ENCODE measurements around the gene PDXK. TPM values are rescaled to one million over a fixed set of nuclear protein-coding genes. Genes with fewer than 3 reads are reported as not detected.

Gene PDXK
- polyA plus RNA-seq, 3 donors = 128 to 214 (median 210) TPM

DNA sequence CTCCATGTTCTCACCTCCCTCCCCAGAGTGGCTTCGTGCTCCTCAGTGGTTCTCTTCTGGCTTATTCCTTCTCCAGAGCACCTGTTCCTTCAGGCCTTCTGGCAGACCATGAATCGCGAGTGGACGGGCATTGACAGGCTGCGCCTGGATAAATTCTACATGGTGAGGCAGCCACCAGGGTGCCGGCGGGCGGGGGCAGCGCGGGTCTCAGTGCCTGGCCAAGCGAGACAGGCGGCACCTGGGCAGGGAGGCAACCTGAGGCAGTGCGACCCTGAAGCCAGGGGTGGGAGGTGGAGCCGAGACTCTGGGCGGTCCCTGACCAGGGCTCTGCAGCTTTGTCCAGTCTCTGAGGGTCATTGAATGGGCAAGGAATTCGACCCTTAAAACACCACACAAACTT is 74.3 kb downstream of the PDXK start:
- intact Hi-C loops (cut with micrococcal nuclease) = no loop called here
- TF ChIP-seq CTCF (IDR thresholded peaks at IDR 0.05) = no peak
- Mint-ChIP-seq H3K4me3 (no peak overlapping the region), H3K4me1 (peaks cover 18% of the 10 kb centered on the region), H3K27me3 (ENCODE audit: low read depth in 3 of 3) (peaks cover 0 to 2% (median 2%) of the 10 kb centered on the region in 3 donors), H3K9me3 (peaks cover 0 to 5% (median 0%) of the 10 kb centered on the region in 7 donors), H3K36me3 (peaks cover 45 to 62% of the 10 kb centered on the region in 2 donors), H3K27ac (peak overlapping the region in 2 of 7 donors; percentile 36 to 74)
- Histone ChIP-seq H3K79me2 (ENCODE audit: insufficient read depth, low read length) (peaks cover 29% of the 10 kb centered on the region), H3K27ac (ENCODE audit: low read depth in 1 of 2, low read length in 2 of 2) (peak overlapping the region in 1 of 2 donors; percentile 20), H3K9ac (ENCODE audit: insufficient read depth, low read length, poor library complexity, severe bottlenecking) (no peak overlapping the region), H3K4me1 (ENCODE audit: control insufficient read depth in 1 of 2, insufficient read depth in 2 of 2, low read length in 2 of 2) (peaks cover 19 to 21% of the 10 kb centered on the region in 2 donors), H3K36me3 (replicated peaks in 1 of 2; ENCODE audit: control insufficient read depth in 1 of 2, insufficient read depth in 2 of 2, low read length in 2 of 2) (peaks cover 12 to 66% of the 10 kb centered on the region in 2 donors), H3K4me3 (replicated peaks in 1 of 3; ENCODE audit: low read depth in 2 of 3, low read length in 3 of 3) (no peak overlapping the region), H3K27me3 (ENCODE audit: control insufficient read depth in 2 of 2, insufficient read depth in 2 of 2, low read length in 2 of 2) (no peaks in the 10 kb centered on the region), H2AFZ (ENCODE audit: insufficient read depth, low read depth, low read length, poor library complexity, severe bottlenecking) (no peak overlapping the region), H3K4me2 (replicated peaks; ENCODE audit: extremely low read depth, low read length, poor library complexity, severe bottlenecking) (no peak overlapping the region), H3K9me3 (replicated peaks in 1 of 2; ENCODE audit: control insufficient read depth in 1 of 2, insufficient read depth in 1 of 2, low read length in 2 of 2) (no peaks in the 10 kb centered on the region), H4K20me1 (ENCODE audit: insufficient read depth, low read length) (peaks cover 50% of the 10 kb centered on the region)
- WGBS (ENCODE audit: insufficient coverage) = over 99% methylated on average over 15 of the region's 16 CpGs
- DNase-seq = no peak

DNA sequence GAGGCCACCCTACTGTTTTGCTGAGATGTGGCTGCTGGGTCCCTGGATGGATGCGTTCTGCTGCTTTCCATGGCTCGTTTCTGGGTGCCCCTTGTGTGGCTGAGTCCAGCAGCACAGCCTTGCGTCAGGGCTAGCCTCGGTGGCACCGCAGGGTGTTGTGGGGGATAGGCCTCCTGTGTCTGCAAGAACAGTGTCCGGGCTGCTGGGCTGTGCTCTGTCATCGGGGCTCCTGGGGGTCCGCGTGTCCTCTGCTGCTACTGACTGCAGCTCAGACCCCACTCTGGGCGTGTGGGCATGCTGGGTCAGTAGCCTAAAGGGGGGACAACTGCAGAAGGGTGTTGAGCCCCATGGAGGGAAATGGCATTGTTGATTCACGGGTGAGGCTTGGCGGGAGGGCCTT is 75.4 kb downstream of the PDXK start:
- Mint-ChIP-seq H3K9me3 (peaks cover 0 to 5% (median 0%) of the 10 kb centered on the region in 7 donors), H3K27me3 (ENCODE audit: low read depth in 3 of 3) (peaks cover 0 to 4% (median 2%) of the 10 kb centered on the region in 3 donors), H3K36me3 (peaks cover 50 to 70% of the 10 kb centered on the region in 2 donors), H3K4me1 (peaks cover 15% of the 10 kb centered on the region), H3K4me3 (no peak overlapping the region), H3K27ac (peak overlapping the region in 1 of 7 donors; percentile 74)
- Histone ChIP-seq H3K27me3 (ENCODE audit: control insufficient read depth in 2 of 2, insufficient read depth in 2 of 2, low read length in 2 of 2) (no peaks in the 10 kb centered on the region), H3K79me2 (ENCODE audit: insufficient read depth, low read length) (peaks cover 29% of the 10 kb centered on the region), H3K9me3 (replicated peaks in 1 of 2; ENCODE audit: control insufficient read depth in 1 of 2, insufficient read depth in 1 of 2, low read length in 2 of 2) (no peaks in the 10 kb centered on the region), H3K9ac (ENCODE audit: insufficient read depth, low read length, poor library complexity, severe bottlenecking) (no peak overlapping the region), H3K4me1 (ENCODE audit: control insufficient read depth in 1 of 2, insufficient read depth in 2 of 2, low read length in 2 of 2) (peaks cover 13 to 17% of the 10 kb centered on the region in 2 donors), H3K27ac (ENCODE audit: low read depth in 1 of 2, low read length in 2 of 2) (no peak overlapping the region), H4K20me1 (ENCODE audit: insufficient read depth, low read length) (peaks cover 60% of the 10 kb centered on the region), H3K4me2 (replicated peaks; ENCODE audit: extremely low read depth, low read length, poor library complexity, severe bottlenecking) (no peak overlapping the region), H3K4me3 (replicated peaks in 1 of 3; ENCODE audit: low read depth in 2 of 3, low read length in 3 of 3) (no peak overlapping the region), H3K36me3 (replicated peaks in 1 of 2; ENCODE audit: control insufficient read depth in 1 of 2, insufficient read depth in 2 of 2, low read length in 2 of 2) (peaks cover 12 to 68% of the 10 kb centered on the region in 2 donors), H2AFZ (ENCODE audit: insufficient read depth, low read depth, low read length, poor library complexity, severe bottlenecking) (no peak overlapping the region)
- intact Hi-C loops (cut with micrococcal nuclease) = no loop called here
- no peak for DNase-seq
- 81% methylated on average over 8 of the region's 12 CpGs for WGBS (ENCODE audit: insufficient coverage)
- no peak for TF ChIP-seq CTCF (IDR thresholded peaks at IDR 0.05)

Measured in CD14-positive monocyte (primary cell).